Measurements from ENCODE around the gene POLR2L.

DNA sequence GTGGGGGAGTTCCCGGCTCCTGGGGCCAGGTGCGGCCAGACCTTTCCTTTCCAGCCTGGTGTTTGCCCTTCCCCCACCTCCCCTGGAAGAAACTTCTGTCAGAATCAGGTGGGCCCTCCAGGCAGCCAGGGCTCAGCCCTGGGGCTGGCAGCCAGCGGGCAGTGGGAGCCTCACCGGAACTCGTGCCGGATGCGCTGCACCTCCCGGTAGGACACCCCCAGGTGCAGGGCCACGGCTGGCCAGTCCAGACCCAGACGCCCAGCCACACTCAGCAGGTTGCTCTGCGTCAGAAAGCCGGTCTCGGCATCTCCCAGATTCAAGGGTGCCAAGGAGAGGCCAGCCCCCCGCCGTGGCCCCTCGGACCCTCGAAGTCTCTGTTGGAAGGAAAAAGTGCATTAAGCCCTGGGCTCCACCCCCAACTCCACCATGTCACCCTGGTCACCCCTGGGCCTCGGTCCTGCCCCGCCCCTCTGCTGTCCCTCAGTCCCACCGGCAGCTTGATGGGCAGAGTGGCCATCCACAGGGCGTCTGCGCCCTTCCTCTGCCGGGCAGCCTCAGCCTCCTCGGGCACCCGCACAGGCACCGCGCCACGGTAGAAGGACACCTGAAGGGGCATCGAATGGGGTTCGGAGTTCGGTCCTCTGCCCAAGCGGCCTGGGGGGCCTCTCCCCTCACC, 42.5 kb downstream of the POLR2L start:
- TF ChIP-seq, protein P1, sequence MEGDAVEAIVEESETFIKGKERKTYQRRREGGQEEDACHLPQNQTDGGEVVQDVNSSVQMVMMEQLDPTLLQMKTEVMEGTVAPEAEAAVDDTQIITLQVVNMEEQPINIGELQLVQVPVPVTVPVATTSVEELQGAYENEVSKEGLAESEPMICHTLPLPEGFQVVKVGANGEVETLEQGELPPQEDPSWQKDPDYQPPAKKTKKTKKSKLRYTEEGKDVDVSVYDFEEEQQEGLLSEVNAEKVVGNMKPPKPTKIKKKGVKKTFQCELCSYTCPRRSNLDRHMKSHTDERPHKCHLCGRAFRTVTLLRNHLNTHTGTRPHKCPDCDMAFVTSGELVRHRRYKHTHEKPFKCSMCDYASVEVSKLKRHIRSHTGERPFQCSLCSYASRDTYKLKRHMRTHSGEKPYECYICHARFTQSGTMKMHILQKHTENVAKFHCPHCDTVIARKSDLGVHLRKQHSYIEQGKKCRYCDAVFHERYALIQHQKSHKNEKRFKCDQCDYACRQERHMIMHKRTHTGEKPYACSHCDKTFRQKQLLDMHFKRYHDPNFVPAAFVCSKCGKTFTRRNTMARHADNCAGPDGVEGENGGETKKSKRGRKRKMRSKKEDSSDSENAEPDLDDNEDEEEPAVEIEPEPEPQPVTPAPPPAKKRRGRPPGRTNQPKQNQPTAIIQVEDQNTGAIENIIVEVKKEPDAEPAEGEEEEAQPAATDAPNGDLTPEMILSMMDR (conservative IDR thresholded peaks at IDR 0.05; ENCODE audit: low read depth, low read length), result no peak
- no peak for TF ChIP-seq EZH2 (IDR thresholded peaks at IDR 0.05; ENCODE audit: borderline replicate concordance, low read depth, low read length, poor library complexity, severe bottlenecking)

Data from A673 (cell line).